HuH-7.5 (cell line): Measurements from ENCODE around the gene ABCC2.
"Not testable (repeated sequence)": the region's sequence is repeated elsewhere in the genome, so short reads cannot be mapped to it uniquely, and the experiment has no call there.

ENCODE experiments used
- DNase-seq: peaks from one replicate; pipeline ENCODE4 v3.0.0; 2011; ENCODE audit warnings: low spot score

ABCC2 gene

DNA sequence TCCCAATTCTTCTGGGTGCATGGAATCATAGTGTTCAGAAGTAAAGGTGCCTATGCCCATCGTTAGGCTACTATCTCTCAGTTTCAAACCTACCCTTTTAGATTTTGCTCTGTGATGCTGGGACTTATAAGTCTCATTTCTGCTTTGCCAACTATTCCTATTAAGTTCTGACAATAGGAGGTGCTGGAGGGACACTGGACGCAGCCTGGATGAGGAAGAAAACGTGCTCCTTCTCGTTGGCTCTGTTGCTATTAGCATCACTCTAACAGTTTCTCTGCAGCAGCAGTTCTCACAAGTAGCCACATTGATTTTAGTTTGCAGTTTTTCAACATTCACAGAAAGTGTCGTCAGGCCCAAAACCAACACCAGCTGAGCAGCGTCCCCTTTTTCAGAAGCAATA lies 72.4 kb downstream of the ABCC2 start:
- DNase-seq = no peak

DNA sequence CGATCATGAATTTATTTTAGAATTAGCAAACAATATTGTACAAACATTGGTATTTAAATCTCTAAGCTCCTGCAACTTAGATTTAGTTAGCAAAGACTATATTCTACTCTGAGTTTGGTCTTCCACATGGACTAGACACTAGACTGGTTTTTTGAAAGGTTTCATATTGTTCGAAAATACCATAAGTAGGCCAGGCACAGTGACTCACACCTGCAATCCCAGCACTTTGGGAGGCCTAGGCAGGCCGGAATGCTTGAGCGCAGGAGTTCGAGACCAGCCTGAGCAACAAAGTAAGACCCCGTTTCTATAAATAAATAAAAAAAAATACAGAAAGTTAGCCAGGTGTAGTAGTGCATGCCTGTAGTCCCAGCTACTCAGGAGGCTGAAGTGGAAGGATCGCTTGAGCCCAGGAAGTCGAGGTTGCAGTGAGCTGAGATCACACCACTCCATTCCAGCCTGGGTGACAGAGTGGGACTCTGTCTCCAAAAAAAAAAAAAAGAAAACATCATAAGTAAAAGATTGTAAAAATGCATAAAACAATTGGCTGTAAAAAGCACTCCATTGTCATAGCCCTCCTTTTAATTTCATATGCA lies 73.1 kb downstream of the ABCC2 start:
- DNase-seq = no peak

DNA sequence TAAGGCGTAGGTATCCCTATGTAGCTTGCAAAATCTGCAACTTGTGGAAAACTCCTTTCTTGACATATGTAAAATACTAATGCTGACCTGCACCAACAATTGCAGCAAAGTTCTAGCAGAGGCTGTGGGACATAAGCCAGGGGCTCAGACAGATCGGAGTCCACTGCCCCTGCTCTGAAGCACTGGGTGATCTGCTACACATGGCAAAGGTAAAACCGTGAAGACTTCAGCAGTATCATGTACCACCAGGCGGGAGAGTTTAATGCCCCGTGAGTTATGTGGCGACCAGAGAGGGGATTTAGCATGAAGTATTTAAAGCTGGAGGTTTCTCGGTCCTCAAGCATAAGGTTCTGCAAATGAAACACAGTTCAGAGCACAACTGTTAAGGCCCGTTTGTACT lies 76.4 kb downstream of the ABCC2 start:
- no peak for DNase-seq

DNA sequence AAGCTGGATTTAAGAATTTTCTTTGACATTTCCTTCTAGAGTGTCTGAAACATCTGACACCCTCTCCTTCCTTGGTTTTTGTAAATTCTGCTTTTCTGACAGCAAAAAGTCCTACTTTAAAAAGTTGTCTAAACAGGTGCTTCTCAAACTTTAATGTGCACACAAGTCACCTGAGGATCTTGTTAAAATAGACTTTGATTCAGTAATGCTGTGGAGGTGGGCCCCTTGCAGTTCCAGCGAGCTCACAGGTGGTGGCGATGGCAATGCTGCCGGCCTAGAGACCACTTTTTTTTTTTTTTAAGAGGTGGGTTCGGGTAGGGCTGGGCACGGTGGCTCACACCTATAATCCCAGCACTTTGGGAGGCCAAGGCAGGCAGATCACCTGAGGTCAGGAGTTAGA lies 77.1 kb downstream of the ABCC2 start:
- DNase-seq = no peak

DNA sequence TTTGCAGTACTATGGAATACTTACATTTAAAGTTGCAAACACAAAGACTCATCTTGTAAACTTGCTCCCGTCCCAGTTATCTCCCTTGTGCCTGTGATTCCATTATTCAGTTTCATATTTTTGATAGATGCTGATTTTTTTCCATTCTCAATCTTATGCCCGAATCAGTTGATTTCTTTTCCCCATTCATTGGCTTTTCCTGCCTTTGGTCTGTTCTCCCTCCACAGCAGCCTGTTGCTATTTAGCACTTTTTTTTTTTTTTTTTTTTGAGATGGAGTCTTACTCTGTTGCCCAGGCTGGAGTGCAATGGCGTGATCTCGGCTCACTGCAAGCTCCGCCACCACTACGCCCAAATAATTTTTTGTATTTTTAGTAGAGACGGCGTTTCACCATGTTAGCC lies 78.0 kb downstream of the ABCC2 start:
- no peak for DNase-seq

DNA sequence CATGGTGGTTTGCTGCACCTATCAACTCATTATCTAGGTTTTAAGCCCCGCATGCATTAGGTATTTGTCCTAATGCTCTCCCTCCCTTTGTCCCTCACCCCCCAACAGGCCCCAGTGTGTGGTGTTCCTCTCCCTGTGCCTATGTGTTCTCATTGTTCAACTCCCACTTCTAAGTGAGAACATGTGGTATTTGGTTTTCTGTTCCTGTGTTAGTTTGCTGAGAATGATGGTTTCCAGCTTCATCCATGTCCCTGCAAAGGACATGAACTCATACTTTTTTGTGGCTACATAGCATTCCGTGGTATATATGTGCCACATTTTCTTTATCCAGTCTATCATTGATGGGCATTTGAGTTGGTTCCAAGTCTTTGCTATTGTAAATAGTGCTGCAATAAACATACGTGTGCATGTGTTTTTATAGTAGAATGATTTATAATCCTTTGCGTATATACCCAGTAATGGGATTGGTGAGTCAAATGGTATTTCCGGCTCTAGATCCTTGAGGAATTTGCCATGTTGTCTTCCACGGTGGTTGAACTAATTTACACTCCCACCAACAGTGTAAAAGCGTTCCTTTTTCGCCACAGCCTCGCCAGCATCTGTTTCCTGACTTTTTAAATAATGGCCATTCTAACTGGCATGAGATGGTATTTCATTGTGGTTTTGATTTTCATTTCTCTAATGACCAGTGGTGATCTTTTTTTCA lies 81.2 kb downstream of the ABCC2 start:
- not testable (repeated sequence) for DNase-seq

DNA sequence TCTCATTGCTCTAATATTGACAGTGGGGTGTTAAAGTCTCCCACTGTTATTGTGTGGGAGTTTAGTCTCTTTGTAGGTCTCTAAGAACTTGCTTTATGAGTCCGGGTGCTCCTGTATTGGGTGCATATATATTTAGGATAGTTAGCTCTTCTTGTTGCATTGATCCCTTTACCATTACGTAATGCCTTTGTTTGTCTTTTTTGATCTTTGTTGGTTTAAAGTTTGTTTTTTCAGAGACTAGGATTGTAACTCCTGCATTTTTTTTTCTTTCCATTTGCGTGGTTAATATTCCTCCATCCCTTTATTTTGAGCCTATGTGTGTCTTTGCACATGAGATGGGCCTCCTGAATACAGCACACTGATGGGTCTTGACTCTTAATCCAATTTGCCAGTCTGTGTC lies 84.8 kb downstream of the ABCC2 start:
- not testable (repeated sequence) for DNase-seq

DNA sequence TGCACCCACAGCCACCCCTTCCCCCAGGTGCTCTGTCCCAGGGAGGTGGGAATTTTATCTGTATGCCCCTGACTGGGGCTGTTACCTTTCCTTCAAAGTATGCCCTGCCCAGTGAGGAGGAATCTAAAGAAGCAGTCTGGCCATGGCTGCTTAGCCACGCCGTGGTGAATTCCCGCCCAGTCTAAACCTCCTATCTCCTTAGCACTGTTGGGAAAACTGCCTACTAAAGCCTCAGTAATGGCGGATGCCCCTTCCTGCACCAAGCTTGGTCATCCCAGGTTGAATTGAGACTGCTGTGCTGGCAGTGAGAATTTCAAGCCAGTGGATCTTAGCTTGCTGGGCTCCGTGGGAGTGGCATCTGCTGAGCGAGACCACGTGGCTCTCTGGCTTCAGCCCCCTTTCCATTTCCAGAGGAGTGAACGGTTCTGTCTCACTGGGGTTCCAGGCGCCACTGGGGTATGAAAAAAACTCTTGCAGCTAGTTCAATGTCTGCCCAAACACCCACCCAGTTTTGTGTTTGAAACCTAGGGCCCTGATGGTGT lies 87.2 kb downstream of the ABCC2 start:
- no peak for DNase-seq

DNA sequence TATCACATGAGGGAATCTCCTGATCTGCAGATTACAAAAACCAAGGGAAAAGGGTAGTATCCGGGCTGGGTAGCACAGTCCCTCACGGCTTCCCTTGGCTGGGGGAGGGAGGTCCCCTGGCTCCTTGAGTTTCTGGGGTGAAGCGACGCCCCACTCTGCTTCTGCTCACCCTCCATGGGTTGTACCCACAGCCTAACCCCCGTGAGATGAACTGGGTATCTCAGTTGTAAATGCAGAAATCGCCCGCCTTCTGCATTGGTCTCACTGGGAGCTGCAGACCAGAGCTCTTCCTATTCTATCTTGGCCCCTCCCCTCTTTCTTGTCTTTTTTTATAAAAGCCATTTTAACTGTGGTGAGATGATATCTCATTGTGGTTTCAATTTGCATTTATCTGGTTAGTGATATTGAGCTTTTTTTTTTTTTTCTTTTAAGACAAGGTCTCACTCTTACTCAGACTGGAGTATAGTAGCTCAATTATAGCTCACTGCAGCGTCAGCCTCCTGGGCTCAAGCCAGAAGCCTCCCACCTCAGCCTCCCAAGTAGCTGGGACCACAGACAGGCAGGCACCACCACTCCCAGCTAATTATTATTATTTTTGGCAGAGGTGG lies 87.8 kb downstream of the ABCC2 start:
- no peak for DNase-seq

DNA sequence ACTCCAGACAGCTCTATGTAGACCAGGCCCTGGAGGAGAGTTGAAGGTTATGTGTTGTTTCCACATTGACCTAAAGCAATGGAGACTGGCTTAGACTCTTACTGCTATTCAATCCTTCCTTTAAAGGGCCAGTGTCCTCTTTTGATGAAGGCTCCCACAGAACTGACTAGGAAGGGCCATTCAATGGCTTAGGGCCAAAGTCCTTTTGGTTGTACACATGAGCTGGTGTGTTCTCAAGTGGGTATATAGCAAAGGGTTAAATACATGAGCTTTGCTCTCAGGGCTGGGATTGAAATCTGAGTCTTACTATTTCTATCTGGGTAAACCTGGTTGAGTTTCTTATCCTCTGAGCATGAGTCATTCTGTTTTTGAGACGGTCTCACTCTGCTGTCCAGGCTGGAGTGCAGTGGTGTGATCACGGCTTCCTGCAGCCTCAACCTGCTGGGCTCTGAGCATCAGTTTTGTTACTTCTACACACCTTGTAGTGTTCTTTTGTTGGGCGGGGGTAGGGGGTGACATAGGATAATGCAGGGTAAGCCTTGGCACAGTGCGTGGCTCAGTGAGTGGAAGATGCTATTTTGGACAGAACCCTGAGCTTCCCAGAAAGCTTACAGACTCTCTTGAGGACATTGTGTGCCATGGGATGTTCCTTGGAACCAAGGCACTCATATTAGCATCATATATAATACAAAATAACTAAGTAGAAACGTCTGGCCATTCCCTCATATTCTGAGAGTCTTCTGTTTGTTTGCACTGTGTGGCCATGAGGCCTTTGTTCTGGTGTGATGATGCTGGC lies 90.1 kb downstream of the ABCC2 start:
- DNase-seq = no peak

DNA sequence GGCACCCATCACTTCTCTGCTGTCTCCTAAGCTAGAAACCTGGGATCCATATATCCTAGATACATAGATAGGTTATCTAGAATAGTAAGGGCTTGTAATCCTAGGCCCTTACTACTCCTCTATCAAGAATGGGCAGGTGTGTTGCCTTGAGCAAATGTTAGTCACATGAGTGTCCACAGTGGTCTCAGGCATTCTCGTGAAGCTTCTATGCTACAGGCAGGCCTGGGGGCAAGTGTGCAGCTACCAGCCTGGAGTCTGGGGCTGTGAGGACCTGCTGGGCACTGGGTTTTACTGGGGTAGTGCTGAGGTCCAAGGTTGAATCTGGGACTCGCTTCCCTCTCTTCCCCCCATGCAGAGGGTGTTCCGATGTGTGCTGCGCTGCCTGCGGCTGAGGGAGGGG lies 91.4 kb downstream of the ABCC2 start:
- DNase-seq = no peak

DNA sequence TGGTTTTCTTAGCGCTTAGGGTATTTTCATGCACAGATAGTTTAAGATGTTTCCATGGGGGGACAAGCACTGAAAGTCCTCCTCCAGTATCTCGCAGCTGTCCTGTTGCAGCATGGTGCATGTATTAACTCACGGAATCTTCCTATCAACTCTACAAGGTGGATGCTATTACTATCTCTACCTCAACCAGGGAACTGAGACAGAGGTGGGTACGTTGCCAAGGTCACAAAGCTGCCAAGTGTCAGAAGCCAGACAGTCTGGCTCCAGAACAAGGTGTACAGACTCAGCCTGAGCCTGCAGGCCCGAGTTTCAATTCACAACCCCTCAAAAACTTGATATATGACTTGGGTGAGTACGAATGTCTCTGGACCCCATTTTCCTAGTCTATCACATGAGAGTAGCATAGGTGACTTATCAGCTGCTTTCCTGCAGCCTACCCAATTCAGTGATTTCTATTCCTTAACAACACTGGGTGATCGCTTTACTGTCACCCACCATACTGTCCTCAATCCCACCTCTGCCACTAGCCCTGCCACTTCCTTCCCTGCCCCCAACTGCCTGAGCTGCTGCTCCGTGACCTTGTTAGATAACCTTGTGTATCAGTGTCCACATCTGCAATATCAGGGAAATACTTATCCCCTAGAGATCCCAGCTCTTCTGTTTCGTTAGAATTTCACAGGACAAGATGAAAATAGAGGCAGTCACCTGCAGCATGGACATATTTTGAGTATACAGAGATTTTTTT lies 92.1 kb downstream of the ABCC2 start:
- DNase-seq = no peak

DNA sequence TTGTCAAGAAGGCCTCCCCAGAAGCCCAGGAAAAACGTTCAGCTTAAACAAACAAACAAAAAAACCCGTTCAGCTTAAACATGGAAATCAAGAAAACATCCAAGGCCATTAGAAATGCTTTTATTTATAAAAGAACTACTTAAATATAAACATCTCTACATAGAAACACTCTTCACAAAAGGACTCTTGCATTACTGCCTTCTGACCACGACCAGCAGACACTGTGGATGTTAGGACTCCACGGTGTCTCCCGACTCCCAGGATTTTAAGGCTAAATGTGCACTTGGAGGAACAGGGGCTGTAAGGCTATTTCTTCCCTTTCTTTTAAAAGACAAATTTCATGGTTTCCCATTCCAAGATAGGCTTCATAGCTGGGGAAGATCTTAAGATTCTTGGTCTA lies 93.0 kb downstream of the ABCC2 start:
- DNase-seq = no peak

DNA sequence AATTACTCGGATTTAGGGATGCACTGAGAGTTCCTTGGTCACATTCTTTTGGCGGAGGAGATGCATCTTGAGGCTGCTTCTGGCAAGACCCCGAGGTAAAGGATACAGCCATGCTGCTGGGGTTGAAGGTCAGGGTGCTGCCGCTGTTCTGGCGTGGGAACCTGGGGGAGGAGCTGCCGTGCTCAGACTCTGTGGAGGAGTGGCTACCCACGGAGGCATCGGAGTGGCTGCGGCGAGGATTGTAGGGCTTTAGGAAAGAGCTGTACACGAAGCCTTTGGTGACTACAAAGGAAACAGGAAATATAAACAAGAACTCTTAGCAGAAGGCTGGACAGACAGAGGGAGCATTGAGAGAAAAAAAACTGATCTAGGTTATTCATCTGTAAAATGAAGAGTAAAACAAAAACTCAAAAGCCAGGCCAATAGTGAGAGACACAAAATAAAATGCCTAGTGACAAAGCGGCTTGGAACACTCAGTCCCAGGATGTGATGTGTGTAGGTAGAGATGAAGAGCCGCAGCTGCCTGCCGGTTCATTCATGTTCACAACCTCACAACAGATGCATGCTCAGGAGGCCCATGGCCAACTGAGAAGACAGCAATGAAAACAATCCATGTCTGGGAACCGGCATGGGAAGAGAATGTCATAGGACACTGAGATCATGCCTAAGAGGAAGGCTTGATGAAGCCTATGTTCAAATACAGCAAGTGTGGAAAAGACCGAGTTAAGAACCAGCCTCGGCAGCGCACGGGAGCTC lies 97.8 kb downstream of the ABCC2 start:
- no peak for DNase-seq

DNA sequence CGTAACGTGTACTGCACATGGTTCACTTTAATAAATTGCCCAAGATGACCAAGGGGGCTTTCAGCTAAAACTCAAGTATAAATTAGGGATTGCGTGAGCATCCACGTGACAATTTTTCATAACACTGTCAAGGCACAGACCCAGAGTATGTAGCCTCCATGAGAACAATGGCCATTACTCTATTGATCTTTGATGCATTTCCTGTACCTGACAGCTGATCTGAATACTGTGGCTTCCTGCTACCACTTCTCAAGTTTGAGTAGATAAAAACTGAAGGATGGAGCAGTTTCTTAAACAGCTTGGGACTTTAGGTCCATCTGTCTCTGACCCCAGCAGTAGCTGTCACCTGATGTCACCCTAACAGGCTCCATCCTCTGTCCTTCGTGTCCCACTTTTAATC lies 98.9 kb downstream of the ABCC2 start:
- no peak for DNase-seq

DNA sequence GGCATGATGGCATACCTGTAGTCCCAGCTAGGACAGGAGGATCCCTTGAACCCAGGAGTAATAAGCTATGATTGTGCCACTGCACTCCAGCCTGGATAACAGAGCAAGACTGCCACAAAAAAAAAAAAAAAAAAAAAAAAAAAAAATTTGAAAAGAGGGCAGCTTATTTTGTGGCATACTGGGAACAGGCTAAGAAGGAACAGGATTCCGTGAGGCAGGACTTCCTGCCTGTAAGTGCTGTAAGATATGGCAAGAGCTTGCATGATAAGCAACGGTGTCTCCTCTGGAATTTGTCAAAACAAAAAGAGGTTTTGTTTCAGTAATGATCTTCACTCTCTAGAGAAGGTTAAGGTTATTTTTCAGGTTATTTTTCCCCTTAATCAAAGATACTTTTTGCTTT lies 101.1 kb downstream of the ABCC2 start:
- DNase-seq = no peak

DNA sequence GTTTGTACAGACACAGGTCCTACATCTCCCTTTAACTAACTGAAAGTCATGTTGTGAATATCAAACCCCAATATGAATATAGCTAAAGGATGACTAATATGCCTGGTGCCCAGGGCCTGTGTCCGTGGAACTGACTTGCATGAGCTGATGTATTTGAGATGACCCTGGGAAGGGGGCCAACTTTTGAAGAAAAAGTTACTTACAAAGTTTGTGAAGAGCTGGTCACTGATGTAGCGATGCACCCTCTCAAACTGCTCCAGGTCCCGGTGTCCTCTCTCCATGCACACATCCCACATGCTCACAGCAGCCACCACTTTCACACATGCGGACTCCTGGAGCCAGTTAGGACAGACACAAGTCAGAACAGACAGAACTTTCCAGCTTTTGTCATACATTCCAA lies 106.2 kb downstream of the ABCC2 start:
- no peak for DNase-seq

DNA sequence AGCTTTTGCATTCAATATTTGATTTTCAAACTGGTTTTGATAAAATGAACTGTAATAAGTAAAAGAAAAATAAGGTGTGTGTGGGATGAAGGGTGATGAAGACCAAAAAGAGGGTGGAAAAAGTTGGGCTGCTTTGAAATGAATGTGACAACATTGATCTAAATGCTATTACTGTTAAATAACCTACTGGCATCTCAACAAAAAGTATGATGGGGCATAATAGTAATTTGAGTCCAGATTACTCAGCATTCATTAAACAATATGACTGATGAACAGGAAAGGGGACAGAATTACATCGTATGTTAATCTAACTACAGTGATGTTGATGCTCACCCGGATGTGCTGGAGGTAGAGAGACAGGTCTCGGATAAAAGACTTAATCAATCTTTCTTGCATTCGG lies 112.2 kb downstream of the ABCC2 start:
- DNase-seq = no peak

DNA sequence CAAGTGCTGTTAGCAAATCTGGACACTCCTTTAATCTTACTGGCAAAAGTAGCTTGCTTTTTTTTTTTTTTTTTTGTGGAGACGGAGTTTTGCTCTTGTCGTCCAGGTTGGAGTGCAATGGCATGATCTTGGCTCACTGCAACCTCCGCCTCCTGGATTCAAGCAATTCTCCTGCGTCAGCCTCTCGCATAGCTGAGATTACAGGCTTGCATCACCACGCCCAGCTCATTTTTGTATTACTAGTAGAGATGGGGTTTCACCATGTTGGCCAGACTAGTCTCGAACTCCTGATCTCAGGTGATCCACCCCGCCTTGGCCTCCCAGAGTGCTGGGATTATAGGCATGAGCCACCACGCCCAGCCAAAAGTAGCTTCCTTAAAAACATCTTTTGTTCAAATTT lies 112.6 kb downstream of the ABCC2 start:
- not testable (repeated sequence) for DNase-seq

DNA sequence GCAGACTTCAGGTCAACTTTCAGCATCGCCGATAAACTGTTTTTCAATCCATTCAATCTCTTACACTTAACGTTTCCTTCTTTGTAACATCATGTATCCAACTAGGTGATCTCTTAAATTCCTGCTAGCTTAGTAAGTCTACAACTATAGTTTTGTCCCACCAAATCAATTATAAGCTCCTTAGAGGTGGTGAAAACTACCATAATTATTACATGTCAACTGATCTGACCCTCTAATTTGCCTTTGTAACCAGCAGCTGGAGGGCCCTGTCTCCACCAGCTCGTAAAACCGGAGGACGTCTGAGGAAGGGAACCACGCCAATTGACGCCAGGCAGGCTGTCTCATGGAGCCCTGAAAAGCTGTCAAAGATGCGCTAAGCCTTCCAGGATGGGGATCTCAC lies 113.4 kb downstream of the ABCC2 start:
- no peak for DNase-seq
